SK-N-SH (cell line): ENCODE results near the gene PODXL2. TPM values are rescaled to one million over a fixed set of nuclear protein-coding genes. Genes with fewer than 3 reads are reported as not detected.

ENCODE experiments used
- CTCF ChIA-PET: fragments of 300-600, 350-600 bp; formaldehyde crosslinking; extraction: SDS; loops from one replicate; lab custom pipeline; 2021; lab: Yijun Ruan, JAX
- POLR2A ChIA-PET: fragments of 350-600 bp; sonication (Branson Sonifier 250); formaldehyde crosslinking; extraction: SDS; loops from one replicate; lab custom pipeline; 2020; ENCODE audit warnings: antibody characterized with exemption, inconsistent platforms; lab: Yijun Ruan, JAX
- DNase-seq: peaks from one replicate; pipeline ENCODE4 v3.0.0; 2012
- H2AFZ ChIP-seq: fragments of 200-600 bp; sonication (generic); 2 replicates; pipeline ENCODE4 v1.8.1; 2016; ENCODE audit warnings: antibody characterized with exemption, mild to moderate bottlenecking, low read depth
- H3F3A ChIP-seq: fragments of 200-600 bp; sonication (generic); replicated peaks from 2 replicates; pipeline ENCODE3; 2016; ENCODE audit warnings: antibody characterized with exemption, mild to moderate bottlenecking; ENCODE audit not compliant: insufficient read depth
- H3K27ac ChIP-seq, 2 experiments: fragments of 200-500 bp in 1 of 2; fragments of 200-600 bp in 1 of 2; sonication (Bioruptor generic) in 1 of 2; sonication (generic), shearing (Covaris generic) in 1 of 2; 2 replicates each; pipeline versions ENCODE4 v1.5.1 to v1.6.1; 2014 to 2016; ENCODE audit warnings: low read depth in 2 of 2, inconsistent platforms in 1 of 2, low read length in 1 of 2, mild to moderate bottlenecking in 1 of 2, mixed read lengths in 1 of 2
- H3K27me3 ChIP-seq: fragments of 200-600 bp; sonication (generic), shearing (Covaris generic); 2 replicates; pipeline ENCODE4 v1.6.1; 2016; ENCODE audit warnings: mixed run types; ENCODE audit not compliant: insufficient read depth
- H3K36me3 ChIP-seq, 2 experiments: fragments of 200-500 bp in 1 of 2; fragments of 200-600 bp in 1 of 2; sonication (Bioruptor generic) in 1 of 2; sonication (generic) in 1 of 2; replicated peaks in 1 of 2; 2 replicates each; pipeline versions ENCODE3 to v1.5.1; 2014 to 2016; ENCODE audit warnings: low read length in 1 of 2, mild to moderate bottlenecking in 1 of 2; ENCODE audit not compliant: insufficient read depth in 2 of 2, control insufficient read depth in 1 of 2
- H3K4me1 ChIP-seq, 2 experiments: fragments of 200-500 bp in 1 of 2; fragments of 200-600 bp in 1 of 2; sonication (Bioruptor generic) in 1 of 2; sonication (generic), shearing (Covaris generic) in 1 of 2; 2 replicates each; pipeline versions ENCODE4 v1.5.1 to v1.6.1; 2014 to 2016; ENCODE audit warnings: low read depth in 1 of 2, low read length in 1 of 2, mixed run types in 1 of 2; ENCODE audit not compliant: insufficient read depth in 2 of 2, control insufficient read depth in 1 of 2
- H3K4me2 ChIP-seq: fragments of 200-600 bp; sonication (generic), shearing (Covaris generic); 2 replicates; pipeline ENCODE4 v1.6.1; 2017; ENCODE audit warnings: mixed run types
- H3K4me3 ChIP-seq, 2 experiments: fragments of 200-500 bp in 1 of 2; fragments of 200-600 bp in 1 of 2; sonication (Bioruptor generic) in 1 of 2; sonication (generic), shearing (Covaris generic) in 1 of 2; 2 replicates each; pipeline versions ENCODE4 v1.5.1 to v1.8.1; 2014 to 2016; ENCODE audit warnings: low read depth in 2 of 2, inconsistent platforms in 1 of 2, low read length in 1 of 2, mild to moderate bottlenecking in 1 of 2, mixed read lengths in 1 of 2, moderate library complexity in 1 of 2
- H3K79me2 ChIP-seq: fragments of 200-600 bp; sonication (generic); 2 replicates; pipeline ENCODE4 v1.8.1; 2017; ENCODE audit warnings: mild to moderate bottlenecking; ENCODE audit not compliant: insufficient read depth
- H3K9ac ChIP-seq: fragments of 200-600 bp; sonication (generic); 2 replicates; pipeline ENCODE4 v1.6.1; 2017; ENCODE audit warnings: mixed run types
- H3K9me2 ChIP-seq: fragments of 200-600 bp; sonication (generic); 2 replicates; pipeline ENCODE4 v1.6.1; 2017; ENCODE audit warnings: mixed run types
- H3K9me3 ChIP-seq: fragments of 200-600 bp; sonication (generic); 2 replicates; pipeline ENCODE4 v1.6.1; 2017; ENCODE audit warnings: mixed run types, mild to moderate bottlenecking, moderate library complexity
- H4K20me1 ChIP-seq: fragments of 200-600 bp; sonication (generic); 2 replicates; pipeline ENCODE4 v1.6.1; 2017; ENCODE audit warnings: mild to moderate bottlenecking, mixed run types; ENCODE audit not compliant: insufficient read depth
- EP300 ChIP-seq, 2 experiments: IDR thresholded peaks; 2 replicates each; pipeline versions ENCODE4 v1.4.0 to v1.6.1; 2012; ENCODE audit warnings: borderline replicate concordance in 1 of 2, low read depth in 1 of 2, low read length in 1 of 2
- FOSL2 ChIP-seq: IDR thresholded peaks from 2 replicates; pipeline ENCODE4 v1.4.0; 2012; ENCODE audit warnings: low read depth, mild to moderate bottlenecking, moderate library complexity, borderline replicate concordance
- GATA2 ChIP-seq: sonication (generic); formaldehyde crosslinking; IDR thresholded peaks from 2 replicates; pipeline ENCODE4 v1.5.0; 2020; ENCODE audit warnings: mild to moderate bottlenecking, missing genetic modification reagents
- MEF2A ChIP-seq: IDR thresholded peaks from 2 replicates; pipeline ENCODE4 v1.4.0; 2012; ENCODE audit warnings: low read depth, borderline replicate concordance
- MXI1 ChIP-seq: IDR thresholded peaks from 2 replicates; pipeline ENCODE4 v1.6.1; 2012; ENCODE audit warnings: mild to moderate bottlenecking, low read depth, low read length, improper control_type of control experiment
- NFIC ChIP-seq: IDR thresholded peaks from 2 replicates; pipeline ENCODE4 v1.4.0; 2012; ENCODE audit warnings: borderline replicate concordance
- NRF1 ChIP-seq: IDR thresholded peaks from 2 replicates; pipeline ENCODE4 v1.6.1; 2012; ENCODE audit warnings: low read depth, mild to moderate bottlenecking, low read length
- POLR2AphosphoS5 ChIP-seq: IDR thresholded peaks from 2 replicates; pipeline ENCODE4 v1.6.1; 2012; ENCODE audit warnings: low read depth, low read length
- RAD21 ChIP-seq: IDR thresholded peaks from 2 replicates; pipeline ENCODE4 v1.6.1; 2012; ENCODE audit warnings: mild to moderate bottlenecking, low read length
- RFX5 ChIP-seq: IDR thresholded peaks from 2 replicates; pipeline ENCODE4 v1.6.1; 2012; ENCODE audit warnings: mild to moderate bottlenecking, improper control_type of control experiment, low read length
- TEAD4 ChIP-seq: IDR thresholded peaks from 2 replicates; pipeline ENCODE4 v1.4.0; 2012; ENCODE audit warnings: mild to moderate bottlenecking, borderline replicate concordance; ENCODE audit not compliant: insufficient read depth
- YY1 ChIP-seq: IDR thresholded peaks from 2 replicates; pipeline ENCODE4 v1.4.0; 2012; ENCODE audit warnings: low read depth, mild to moderate bottlenecking
- whole genome bisulfite sequencing: methylation state at CpG from one replicate; pipeline ENCODE4 v1.1.6; 2017; ENCODE audit warnings: low lambda C conversion rate; 5-methylcytosine and 5-hydroxymethylcytosine counted together
- polyA plus RNA-seq, 3 experiments: library from polyadenylated mRNA; depleted of rRNA; stranded (reverse); fragments of >200 nt; gene quantifications; 2 replicates each; pipeline ENCODE4 v1.2.3, GENCODE V29; 2012
- TF ChIP-seq, protein P1 (sequence below): fragments of 200-600 bp; sonication (generic); IDR thresholded peaks from 2 replicates; pipeline ENCODE4 v1.6.1; 2017; ENCODE audit warnings: antibody characterized with exemption, mild to moderate bottlenecking, moderate library complexity
- TF ChIP-seq, protein P2 (sequence below): fragments of 150-350 bp; IDR thresholded peaks from 2 replicates; pipeline ENCODE4 v1.6.1; 2016; ENCODE audit warnings: mild to moderate bottlenecking, low read depth, low read length
- TF ChIP-seq, protein P3 (sequence below): IDR thresholded peaks from 2 replicates; pipeline ENCODE4 v1.6.1; 2012; ENCODE audit warnings: mild to moderate bottlenecking, low read depth, low read length, moderate library complexity

Gene PODXL2
- polyA plus RNA-seq, 1 of the 3 experiments (the other 2 are of a cell fraction) = 27.5 TPM

DNA sequence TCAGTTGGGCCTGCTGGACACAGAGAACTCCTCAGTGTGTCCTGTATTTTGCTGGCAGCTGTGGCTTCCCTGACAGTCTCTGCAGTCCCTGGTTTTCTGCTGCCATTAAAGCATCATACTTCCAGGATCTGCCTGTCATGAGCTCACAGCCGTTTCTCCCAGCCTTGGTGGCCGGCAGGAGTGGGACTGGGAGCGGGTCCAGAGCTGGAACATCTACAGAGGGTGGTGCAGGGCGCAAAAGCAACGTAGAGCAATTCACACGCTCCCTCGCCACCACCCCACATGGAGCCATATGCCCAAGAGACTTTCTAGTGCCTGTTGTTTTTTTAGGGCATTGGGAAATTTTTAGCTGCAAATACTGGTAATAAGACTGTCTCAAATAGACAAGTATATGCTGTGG, 77.3 kb downstream of the PODXL2 start:
- DNase-seq = no peak
- H3K4me1 ChIP-seq = peaks cover 0 to 38% of the 10 kb centered on the region in 2 experiments; a peak in 1 of 4 replicates
- no peak overlapping the region for H3K9ac ChIP-seq
- no peaks in the 10 kb centered on the region for H3K36me3 ChIP-seq
- H3K4me3 ChIP-seq = no peak overlapping the region
- H3K4me2 ChIP-seq = no peak overlapping the region
- H3F3A ChIP-seq = no peaks in the 10 kb centered on the region
- H3K79me2 ChIP-seq = no peaks in the 10 kb centered on the region
- H3K9me2 ChIP-seq = no peaks in the 10 kb centered on the region
- CTCF ChIA-PET = interaction anchor here (0.7 to 2.0 kb wide), 5 partner anchors 7 to 16 kb away, joined by 3 to 6 read pairs (median 3); no protein-coding TSS in a partner anchor
- POLR2A ChIA-PET = interaction anchor here (0.9 kb wide), 1 partner anchor 9 kb away, joined by 3 read pairs; no protein-coding TSS in a partner anchor
- no peaks in the 10 kb centered on the region for H3K9me3 ChIP-seq
- TF ChIP-seq, protein P1, sequence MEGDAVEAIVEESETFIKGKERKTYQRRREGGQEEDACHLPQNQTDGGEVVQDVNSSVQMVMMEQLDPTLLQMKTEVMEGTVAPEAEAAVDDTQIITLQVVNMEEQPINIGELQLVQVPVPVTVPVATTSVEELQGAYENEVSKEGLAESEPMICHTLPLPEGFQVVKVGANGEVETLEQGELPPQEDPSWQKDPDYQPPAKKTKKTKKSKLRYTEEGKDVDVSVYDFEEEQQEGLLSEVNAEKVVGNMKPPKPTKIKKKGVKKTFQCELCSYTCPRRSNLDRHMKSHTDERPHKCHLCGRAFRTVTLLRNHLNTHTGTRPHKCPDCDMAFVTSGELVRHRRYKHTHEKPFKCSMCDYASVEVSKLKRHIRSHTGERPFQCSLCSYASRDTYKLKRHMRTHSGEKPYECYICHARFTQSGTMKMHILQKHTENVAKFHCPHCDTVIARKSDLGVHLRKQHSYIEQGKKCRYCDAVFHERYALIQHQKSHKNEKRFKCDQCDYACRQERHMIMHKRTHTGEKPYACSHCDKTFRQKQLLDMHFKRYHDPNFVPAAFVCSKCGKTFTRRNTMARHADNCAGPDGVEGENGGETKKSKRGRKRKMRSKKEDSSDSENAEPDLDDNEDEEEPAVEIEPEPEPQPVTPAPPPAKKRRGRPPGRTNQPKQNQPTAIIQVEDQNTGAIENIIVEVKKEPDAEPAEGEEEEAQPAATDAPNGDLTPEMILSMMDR = no peak
- TF ChIP-seq MXI1 (no peak), GATA2 (no peak), EP300 (IDR thresholded peaks at IDR 0.05; ENCODE audit: borderline replicate concordance in 1 of 2, low read depth in 1 of 2, low read length in 1 of 2) (no peak), RAD21 (no peak), POLR2AphosphoS5 (no peak), TEAD4 (no peak), RFX5 (no peak), NRF1 (no peak), MEF2A (no peak), YY1 (no peak), FOSL2 (no peak)
- TF ChIP-seq, protein P2, sequence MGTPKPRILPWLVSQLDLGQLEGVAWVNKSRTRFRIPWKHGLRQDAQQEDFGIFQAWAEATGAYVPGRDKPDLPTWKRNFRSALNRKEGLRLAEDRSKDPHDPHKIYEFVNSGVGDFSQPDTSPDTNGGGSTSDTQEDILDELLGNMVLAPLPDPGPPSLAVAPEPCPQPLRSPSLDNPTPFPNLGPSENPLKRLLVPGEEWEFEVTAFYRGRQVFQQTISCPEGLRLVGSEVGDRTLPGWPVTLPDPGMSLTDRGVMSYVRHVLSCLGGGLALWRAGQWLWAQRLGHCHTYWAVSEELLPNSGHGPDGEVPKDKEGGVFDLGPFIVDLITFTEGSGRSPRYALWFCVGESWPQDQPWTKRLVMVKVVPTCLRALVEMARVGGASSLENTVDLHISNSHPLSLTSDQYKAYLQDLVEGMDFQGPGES = no peak
- TF ChIP-seq, all 33 proteins: peak for 0
- Histone ChIP-seq H3K27me3 (no peaks in the 10 kb centered on the region), H4K20me1 (no peaks in the 10 kb centered on the region), H3K27ac (peak overlapping the region in 1 of 2 experiments; percentile 60; a peak in 1 of 4 replicates), H2AFZ (no peak overlapping the region)
- 78% methylated on average over 7 of the region's 7 CpGs for WGBS

DNA sequence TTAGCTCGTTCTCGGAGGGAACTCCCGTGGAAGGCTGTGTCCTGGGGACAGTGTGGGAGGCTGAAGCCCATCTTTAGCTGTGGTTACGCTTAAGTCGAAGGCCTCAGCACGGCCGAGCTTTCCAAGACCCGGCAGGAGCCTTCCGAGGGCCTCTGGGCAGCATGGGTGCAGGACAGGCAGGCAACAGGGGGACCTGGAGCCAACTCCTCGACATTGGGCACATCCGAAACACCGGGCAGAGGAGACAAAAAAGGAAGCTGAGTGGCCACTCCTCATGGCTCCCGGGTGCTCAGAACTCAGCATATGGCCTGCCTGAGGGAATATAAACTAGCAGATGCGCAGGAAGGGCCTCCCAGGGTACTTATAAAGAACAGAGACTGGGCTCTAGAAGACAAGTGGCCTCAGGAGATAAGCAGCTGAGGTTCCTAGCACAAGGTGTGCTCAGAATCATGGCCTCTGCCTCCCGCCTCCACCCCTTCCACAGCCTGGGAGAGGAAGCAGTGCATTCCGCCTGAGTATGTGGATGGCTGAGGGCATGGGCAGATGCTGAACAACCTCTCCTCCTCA, 77.9 kb downstream of the PODXL2 start:
- Histone ChIP-seq H2AFZ (no peak overlapping the region), H4K20me1 (no peaks in the 10 kb centered on the region), H3K9me2 (no peaks in the 10 kb centered on the region), H3K4me1 (peaks cover 0 to 37% of the 10 kb centered on the region in 2 experiments; a peak in 1 of 4 replicates), H3K79me2 (no peaks in the 10 kb centered on the region), H3K27ac (peak overlapping the region in 1 of 2 experiments; percentile 60; a peak in 1 of 4 replicates), H3K9me3 (no peaks in the 10 kb centered on the region), H3K4me2 (no peak overlapping the region), H3F3A (no peaks in the 10 kb centered on the region), H3K9ac (no peak overlapping the region), H3K27me3 (no peaks in the 10 kb centered on the region), H3K36me3 (no peaks in the 10 kb centered on the region), H3K4me3 (no peak overlapping the region)
- ChIA-PET CTCF (interaction anchor here (0.7 to 2.0 kb wide), 6 partner anchors 8 to 55 kb away, joined by 3 to 6 read pairs (median 3); no protein-coding TSS in a partner anchor), POLR2A (interaction anchor here (0.8 to 0.9 kb wide), 2 partner anchors 10 kb away, joined by 3 read pairs; no protein-coding TSS in a partner anchor)
- TF ChIP-seq, protein P3, sequence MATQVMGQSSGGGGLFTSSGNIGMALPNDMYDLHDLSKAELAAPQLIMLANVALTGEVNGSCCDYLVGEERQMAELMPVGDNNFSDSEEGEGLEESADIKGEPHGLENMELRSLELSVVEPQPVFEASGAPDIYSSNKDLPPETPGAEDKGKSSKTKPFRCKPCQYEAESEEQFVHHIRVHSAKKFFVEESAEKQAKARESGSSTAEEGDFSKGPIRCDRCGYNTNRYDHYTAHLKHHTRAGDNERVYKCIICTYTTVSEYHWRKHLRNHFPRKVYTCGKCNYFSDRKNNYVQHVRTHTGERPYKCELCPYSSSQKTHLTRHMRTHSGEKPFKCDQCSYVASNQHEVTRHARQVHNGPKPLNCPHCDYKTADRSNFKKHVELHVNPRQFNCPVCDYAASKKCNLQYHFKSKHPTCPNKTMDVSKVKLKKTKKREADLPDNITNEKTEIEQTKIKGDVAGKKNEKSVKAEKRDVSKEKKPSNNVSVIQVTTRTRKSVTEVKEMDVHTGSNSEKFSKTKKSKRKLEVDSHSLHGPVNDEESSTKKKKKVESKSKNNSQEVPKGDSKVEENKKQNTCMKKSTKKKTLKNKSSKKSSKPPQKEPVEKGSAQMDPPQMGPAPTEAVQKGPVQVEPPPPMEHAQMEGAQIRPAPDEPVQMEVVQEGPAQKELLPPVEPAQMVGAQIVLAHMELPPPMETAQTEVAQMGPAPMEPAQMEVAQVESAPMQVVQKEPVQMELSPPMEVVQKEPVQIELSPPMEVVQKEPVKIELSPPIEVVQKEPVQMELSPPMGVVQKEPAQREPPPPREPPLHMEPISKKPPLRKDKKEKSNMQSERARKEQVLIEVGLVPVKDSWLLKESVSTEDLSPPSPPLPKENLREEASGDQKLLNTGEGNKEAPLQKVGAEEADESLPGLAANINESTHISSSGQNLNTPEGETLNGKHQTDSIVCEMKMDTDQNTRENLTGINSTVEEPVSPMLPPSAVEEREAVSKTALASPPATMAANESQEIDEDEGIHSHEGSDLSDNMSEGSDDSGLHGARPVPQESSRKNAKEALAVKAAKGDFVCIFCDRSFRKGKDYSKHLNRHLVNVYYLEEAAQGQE = no peak
- TF ChIP-seq RFX5 (no peak), NFIC (no peak), MEF2A (no peak)
- TF ChIP-seq, protein P2 = no peak
- WGBS = 81% methylated on average over 16 of the region's 16 CpGs
- no peak for DNase-seq
